ENCODE data around the gene SYNJ2. TPM values are rescaled to one million over a fixed set of nuclear protein-coding genes. Genes with fewer than 3 reads are reported as not detected.

SYNJ2 gene
- total RNA-seq, 1 donor from 2014 or later, result 60.3 TPM

- DNase-seq (ENCODE audit: low read depth, low spot score), result no peak
Observed at GRCh38 chr6:158010591-158011477, 29.2 kb downstream of the SYNJ2 start.

- DNase-seq (ENCODE audit: low read depth, low spot score), result no peak
Observed at GRCh38 chr6:158011478-158011920, 29.8 kb downstream of the SYNJ2 start.

GRCh38 chr6:158011980-158012566 lies 30.4 kb downstream of the SYNJ2 start:
- no peak for DNase-seq (ENCODE audit: low read depth, low spot score)

- DNase-seq (ENCODE audit: low read depth, low spot score), result no peak
Observed at GRCh38 chr6:158013904-158014504, 32.3 kb downstream of the SYNJ2 start.

GRCh38 chr6:158014505-158015187 lies 33.0 kb downstream of the SYNJ2 start:
- no peak for DNase-seq (ENCODE audit: low read depth, low spot score)

GRCh38 chr6:158015188-158015506 lies 33.5 kb downstream of the SYNJ2 start:
- no peak for DNase-seq (ENCODE audit: low read depth, low spot score)

GRCh38 chr6:158016571-158017383 lies 35.1 kb downstream of the SYNJ2 start:
- no peak for DNase-seq (ENCODE audit: low read depth, low spot score)

GRCh38 chr6:158017621-158018040 lies 36.0 kb downstream of the SYNJ2 start:
- DNase-seq (ENCODE audit: low read depth, low spot score), result no peak

- DNase-seq (ENCODE audit: low read depth, low spot score), result no peak
Observed at GRCh38 chr6:158018041-158018771, 36.5 kb downstream of the SYNJ2 start.

- no peak for DNase-seq (ENCODE audit: low read depth, low spot score)
Observed at GRCh38 chr6:158018851-158019361, 37.2 kb downstream of the SYNJ2 start.

- DNase-seq (ENCODE audit: low read depth, low spot score), result no peak
Observed at GRCh38 chr6:158019416-158019815, 37.8 kb downstream of the SYNJ2 start.

- no peak for DNase-seq (ENCODE audit: low read depth, low spot score)
Observed at GRCh38 chr6:158020272-158020711, 38.6 kb downstream of the SYNJ2 start.

- DNase-seq (ENCODE audit: low read depth, low spot score), result no peak
Observed at GRCh38 chr6:158020811-158021210, 39.1 kb downstream of the SYNJ2 start.

GRCh38 chr6:158021376-158021775 lies 39.7 kb downstream of the SYNJ2 start:
- no peak for DNase-seq (ENCODE audit: low read depth, low spot score)

GRCh38 chr6:158021814-158022748 lies 40.4 kb downstream of the SYNJ2 start:
- no peak for DNase-seq (ENCODE audit: low read depth, low spot score)

- DNase-seq (ENCODE audit: low read depth, low spot score), result no peak
Observed at GRCh38 chr6:158022749-158023596, 41.3 kb downstream of the SYNJ2 start.

- DNase-seq (ENCODE audit: low read depth, low spot score), result no peak
Observed at GRCh38 chr6:158023597-158023939, 41.9 kb downstream of the SYNJ2 start.
